ENCODE measurements around the gene CAMTA1. TPM values are rescaled to one million over a fixed set of nuclear protein-coding genes. Genes with fewer than 3 reads are reported as not detected.
A peak's percentile ranks its signal among the peaks of the same experiment; 100 is the strongest.

Gene CAMTA1
- total RNA-seq, 4 donors from 2014 or later: 57.4 to 88.3 (median 62.1) TPM

- peak in 1 of 3 donors; percentile 31 for DNase-seq
- Histone ChIP-seq H3K27me3 (no peaks in the 10 kb centered on the region), H3K4me3 (no peak overlapping the region), H3K4me1 (no peaks in the 10 kb centered on the region), H3K9me3 (no peaks in the 10 kb centered on the region), H3K36me3 (no peaks in the 10 kb centered on the region), H3K27ac (no peak overlapping the region)
- TF ChIP-seq CTCF (IDR thresholded peaks at IDR 0.05) (no peak), POLR2A (IDR thresholded peaks at IDR 0.05) (no peak)
Measured at GRCh38 chr1:7558921-7559869, 773.9 kb downstream of the CAMTA1 start.

GRCh38 chr1:7560128-7560527 is 774.9 kb downstream of the CAMTA1 start:
- Histone ChIP-seq H3K27me3 (no peaks in the 10 kb centered on the region), H3K9me3 (no peaks in the 10 kb centered on the region), H3K27ac (no peak overlapping the region), H3K4me3 (no peak overlapping the region), H3K36me3 (no peaks in the 10 kb centered on the region), H3K4me1 (no peaks in the 10 kb centered on the region)
- TF ChIP-seq CTCF (IDR thresholded peaks at IDR 0.05) (no peak), POLR2A (IDR thresholded peaks at IDR 0.05) (no peak)
- DNase-seq: peak in 1 of 3 donors; percentile 24

- no peak overlapping the region for H3K4me3 ChIP-seq
- no peaks in the 10 kb centered on the region for H3K9me3 ChIP-seq
- H3K27ac ChIP-seq: no peak overlapping the region
- DNase-seq: peak in 1 of 3 donors; percentile 34
- H3K36me3 ChIP-seq: no peaks in the 10 kb centered on the region
- TF ChIP-seq POLR2A (IDR thresholded peaks at IDR 0.05) (no peak), CTCF (IDR thresholded peaks at IDR 0.05) (no peak)
- H3K4me1 ChIP-seq: no peaks in the 10 kb centered on the region
- no peaks in the 10 kb centered on the region for H3K27me3 ChIP-seq
Measured at GRCh38 chr1:7560601-7561181, 775.4 kb downstream of the CAMTA1 start.

- H3K9me3 ChIP-seq: no peaks in the 10 kb centered on the region
- peak in 3 of 6 experiments; percentile 9 to 19 (median 18) for TF ChIP-seq CTCF (IDR thresholded peaks at IDR 0.05)
- no peak for TF ChIP-seq POLR2A (IDR thresholded peaks at IDR 0.05)
- H3K27ac ChIP-seq: no peak overlapping the region
- H3K27me3 ChIP-seq: no peaks in the 10 kb centered on the region
- H3K4me3 ChIP-seq: no peak overlapping the region
- DNase-seq: peak in 1 of 3 donors; percentile 49
- H3K36me3 ChIP-seq: no peaks in the 10 kb centered on the region
- H3K4me1 ChIP-seq: no peaks in the 10 kb centered on the region
Measured at GRCh38 chr1:7561331-7561921, 776.2 kb downstream of the CAMTA1 start.

- Histone ChIP-seq H3K9me3 (no peaks in the 10 kb centered on the region), H3K4me1 (no peaks in the 10 kb centered on the region), H3K27ac (no peak overlapping the region), H3K36me3 (no peaks in the 10 kb centered on the region), H3K27me3 (no peaks in the 10 kb centered on the region), H3K4me3 (no peak overlapping the region)
- no peak for TF ChIP-seq POLR2A (IDR thresholded peaks at IDR 0.05)
- TF ChIP-seq CTCF (IDR thresholded peaks at IDR 0.05): no peak
- peak in 1 of 3 donors; percentile 39 for DNase-seq
Measured at GRCh38 chr1:7561936-7562728, 776.9 kb downstream of the CAMTA1 start.
